Stimulated activated CD4-positive, alpha-beta T cell treated with anti-CD3 and anti-CD28 coated beads, Interleukin-12 subunit alpha, Interleukin-12 subunit beta, amount 100 ng/mL, for 4 hours (primary cell): ENCODE data around the gene KLRF1.

Source experiments
- DNase-seq: peaks from one replicate; pipeline ENCODE4 v3.0.0-alpha.2; 2020

KLRF1 gene, protein sequence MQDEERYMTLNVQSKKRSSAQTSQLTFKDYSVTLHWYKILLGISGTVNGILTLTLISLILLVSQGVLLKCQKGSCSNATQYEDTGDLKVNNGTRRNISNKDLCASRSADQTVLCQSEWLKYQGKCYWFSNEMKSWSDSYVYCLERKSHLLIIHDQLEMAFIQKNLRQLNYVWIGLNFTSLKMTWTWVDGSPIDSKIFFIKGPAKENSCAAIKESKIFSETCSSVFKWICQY

DNA sequence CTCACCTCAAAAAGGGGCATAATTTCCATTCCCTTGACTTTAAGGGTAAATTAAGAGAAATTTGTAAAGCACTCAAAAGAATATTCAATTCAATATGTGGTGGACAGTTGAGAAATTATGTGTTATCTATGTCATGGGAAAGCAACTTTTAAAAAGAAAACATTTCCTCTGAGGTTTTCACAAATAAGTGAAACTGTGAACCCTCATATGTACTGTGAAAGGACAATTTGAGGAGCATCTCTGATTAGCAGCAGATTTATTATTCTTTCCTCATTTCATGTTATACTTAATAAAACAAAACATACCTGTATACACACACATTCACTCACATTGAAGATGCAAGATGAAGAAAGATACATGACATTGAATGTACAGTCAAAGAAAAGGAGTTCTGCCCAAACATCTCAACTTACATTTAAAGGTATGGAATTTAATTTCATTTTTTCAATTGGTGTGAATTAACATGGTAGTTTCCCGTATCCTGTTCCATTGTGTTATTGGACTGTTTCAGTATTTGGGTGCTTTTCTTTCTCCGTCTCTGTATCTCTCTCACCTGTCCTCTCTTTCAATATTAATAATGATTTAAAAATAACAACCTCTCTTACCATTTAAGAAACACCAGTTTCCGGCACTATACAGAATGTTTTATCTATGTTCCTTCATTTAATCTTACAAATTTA is at the start of gene KLRF1:
Gene KLRF1 (plus strand): TSS at position 273 of the 680 bp plus-strand sequence. CDS start 64 bp downstream, at position 337.
- no peak for DNase-seq

GRCh38 chr12:9779209-9779608 is 48.1 kb upstream of the KLRF1 start:
- DNase-seq, result no peak

DNA sequence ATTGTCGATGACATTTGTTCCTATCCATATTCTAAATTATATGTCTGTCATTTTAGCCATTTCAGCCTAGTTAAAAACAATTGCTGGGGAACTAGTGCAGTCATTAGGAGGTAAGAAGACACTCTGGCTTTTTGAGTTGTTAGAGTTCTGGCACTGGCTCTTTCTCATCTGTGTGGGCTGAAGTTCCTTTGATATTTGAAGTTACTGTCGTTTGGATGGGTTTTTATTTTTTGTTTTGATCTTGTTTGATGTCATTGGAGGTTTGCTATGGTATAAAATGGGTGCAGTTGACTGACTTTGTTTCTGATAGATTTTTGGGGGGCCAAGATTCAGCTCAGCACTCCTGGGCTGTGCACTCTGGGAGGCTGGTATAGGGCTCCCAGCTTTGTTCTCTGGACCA is 45.9 kb upstream of the KLRF1 start:
- no peak for DNase-seq

- no peak for DNase-seq
Observed at GRCh38 chr12:9782547-9783382, 44.5 kb upstream of the KLRF1 start.

DNA sequence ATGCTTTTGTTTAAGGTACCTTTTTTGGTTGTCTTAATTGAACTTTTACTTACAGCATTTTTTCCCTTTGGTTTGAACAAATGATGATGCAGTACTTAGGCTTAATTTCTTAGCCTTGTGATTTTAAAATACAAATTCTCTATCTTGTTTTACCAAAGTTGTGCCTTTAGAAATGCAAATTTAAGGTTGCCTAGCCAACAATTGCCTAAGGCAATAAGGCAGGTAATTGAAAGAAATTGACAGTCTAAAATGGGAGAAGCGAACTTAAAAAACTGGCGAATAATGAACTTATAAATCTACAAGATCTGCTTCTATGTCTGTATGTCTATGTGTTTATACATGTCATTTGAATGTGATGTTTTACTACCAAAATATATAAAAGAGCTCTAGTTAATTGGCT is 43.0 kb upstream of the KLRF1 start:
- no peak for DNase-seq

DNA sequence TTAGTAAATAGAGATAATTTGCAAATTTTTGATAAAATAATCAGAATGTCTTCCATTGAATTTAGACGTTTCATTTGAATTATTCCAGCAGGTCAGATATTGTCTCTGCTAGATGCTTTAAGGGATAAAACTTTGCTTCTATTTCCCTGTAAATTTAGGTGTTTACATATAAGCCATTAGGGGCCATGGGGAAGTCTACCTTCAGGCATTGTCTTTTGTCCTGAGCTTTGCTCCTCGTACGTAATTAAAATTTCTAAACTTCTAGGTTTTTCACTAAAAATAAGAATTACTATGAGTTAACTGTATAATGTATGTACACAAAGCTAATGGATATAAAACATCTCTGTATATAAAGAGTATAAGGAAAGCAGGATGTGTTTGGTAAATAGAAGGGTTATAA is 42.5 kb upstream of the KLRF1 start:
- no peak for DNase-seq

- no peak for DNase-seq
Observed at GRCh38 chr12:9786726-9787717, 40.3 kb upstream of the KLRF1 start.

- DNase-seq, result no peak
Observed at GRCh38 chr12:9792185-9792900, 34.9 kb upstream of the KLRF1 start.

DNA sequence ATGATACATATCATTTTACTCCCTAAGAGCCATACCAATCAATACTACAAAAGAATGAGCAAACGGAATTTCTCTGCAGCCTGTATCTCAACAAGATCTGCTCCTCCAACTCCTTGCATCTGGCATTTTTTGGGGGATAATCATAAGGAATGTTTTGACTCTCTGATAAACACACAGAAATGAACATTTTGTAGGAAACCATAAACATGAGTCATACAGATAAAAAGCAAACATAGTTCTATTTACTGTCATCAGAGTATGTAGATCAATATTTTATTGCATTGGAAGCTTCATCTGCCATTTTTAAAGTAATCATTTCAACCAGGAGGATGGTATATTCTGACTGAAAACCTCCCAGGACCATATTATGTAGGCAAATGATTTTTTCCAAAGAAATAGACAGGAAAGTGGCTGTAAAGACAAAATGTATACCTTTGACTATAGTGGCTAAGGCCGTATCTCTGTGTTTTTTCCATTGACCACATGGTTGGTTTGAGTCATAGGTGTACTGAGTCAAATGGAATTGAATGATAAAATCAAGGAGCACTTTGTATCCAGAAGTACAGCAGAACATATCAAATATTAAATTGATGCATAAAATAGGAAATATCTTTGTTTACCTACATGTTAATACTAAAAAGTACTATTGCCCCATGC is 34.2 kb upstream of the KLRF1 start:
- no peak for DNase-seq

- no peak for DNase-seq
Observed at GRCh38 chr12:9793779-9794395, 33.4 kb upstream of the KLRF1 start.

DNA sequence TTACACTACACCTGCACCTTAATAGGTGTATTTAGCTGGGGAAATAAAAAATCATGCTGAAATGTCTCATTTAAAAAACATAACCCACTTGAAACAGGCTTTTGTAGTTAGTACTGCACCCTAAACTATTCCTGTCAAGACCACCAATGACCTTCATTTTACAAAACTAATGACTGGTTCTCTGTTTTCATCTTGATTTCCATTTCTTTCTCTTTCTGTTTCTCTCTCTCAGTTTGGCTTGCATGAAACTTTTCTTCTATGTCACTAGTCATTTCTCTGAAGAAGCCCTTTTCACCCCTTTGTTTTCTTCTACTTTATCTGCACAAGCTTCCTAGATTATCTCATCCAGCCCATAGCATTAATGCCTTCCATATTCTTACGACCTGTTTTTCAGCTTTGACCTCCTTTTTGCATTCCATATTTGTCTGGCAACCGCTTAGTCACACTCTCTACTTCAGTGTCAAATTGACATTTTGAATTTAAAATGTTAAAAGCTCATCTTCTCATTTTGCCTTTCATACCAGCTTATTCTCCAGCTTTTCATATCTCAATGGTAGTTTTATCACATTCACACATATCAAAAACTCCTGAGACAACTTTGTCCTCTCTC is 32.7 kb upstream of the KLRF1 start:
- DNase-seq, result no peak

GRCh38 chr12:9795945-9796344 is 31.3 kb upstream of the KLRF1 start:
- DNase-seq, result no peak

- DNase-seq, result no peak
Observed at GRCh38 chr12:9796346-9796745, 30.9 kb upstream of the KLRF1 start.

GRCh38 chr12:9796971-9797370 is 30.3 kb upstream of the KLRF1 start:
- no peak for DNase-seq

- peak; percentile 38 for DNase-seq
Observed at GRCh38 chr12:9797722-9798619, 29.3 kb upstream of the KLRF1 start.

- DNase-seq, result no peak
Observed at GRCh38 chr12:9799961-9800360, 27.3 kb upstream of the KLRF1 start.

- no peak for DNase-seq
Observed at GRCh38 chr12:9805883-9806282, 21.4 kb upstream of the KLRF1 start.

- no peak for DNase-seq
Observed at GRCh38 chr12:9806714-9807113, 20.6 kb upstream of the KLRF1 start.

- DNase-seq, result no peak
Observed at GRCh38 chr12:9808504-9808903, 18.8 kb upstream of the KLRF1 start.
